HG03095 (cell line): ENCODE data around the gene PCBP3.
"Not testable (repeated sequence)": the region's sequence is repeated elsewhere in the genome, so short reads cannot be mapped to it uniquely, and the experiment has no call there.

Experiments
- ATAC-seq: cut with Tn5 transposase; IDR thresholded peaks from one replicate; pipeline ENCODE4 v1.9.1; 2021; ENCODE audit warnings: moderate library complexity; ENCODE audit not compliant: unreplicated experiment

Gene PCBP3

GRCh38 chr21:45836694-45837670 lies 193.5 kb downstream of the PCBP3 start:
- ATAC-seq: no peak

- no peak for ATAC-seq
Observed at GRCh38 chr21:45837936-45838335, 194.4 kb downstream of the PCBP3 start.

- ATAC-seq: no peak
Observed at GRCh38 chr21:45838634-45839033, 195.1 kb downstream of the PCBP3 start.

- no peak for ATAC-seq
Observed at GRCh38 chr21:45839274-45839673, 195.7 kb downstream of the PCBP3 start.

GRCh38 chr21:45841033-45841432 lies 197.5 kb downstream of the PCBP3 start:
- no peak for ATAC-seq

GRCh38 chr21:45843426-45843825 lies 199.9 kb downstream of the PCBP3 start:
- no peak for ATAC-seq

- ATAC-seq: no peak
Observed at GRCh38 chr21:45844181-45844580, 200.7 kb downstream of the PCBP3 start.

GRCh38 chr21:45845063-45845769 lies 201.7 kb downstream of the PCBP3 start:
- no peak for ATAC-seq

- ATAC-seq: no peak
Observed at GRCh38 chr21:45845770-45846090, 202.2 kb downstream of the PCBP3 start.

GRCh38 chr21:45846373-45847160 lies 203.0 kb downstream of the PCBP3 start:
- ATAC-seq: no peak

- no peak for ATAC-seq
Observed at GRCh38 chr21:45847870-45848269, 204.3 kb downstream of the PCBP3 start.

GRCh38 chr21:45848331-45848730 lies 204.8 kb downstream of the PCBP3 start:
- ATAC-seq: no peak

GRCh38 chr21:45848805-45849204 lies 205.3 kb downstream of the PCBP3 start:
- ATAC-seq: no peak

GRCh38 chr21:45849651-45850050 lies 206.1 kb downstream of the PCBP3 start:
- ATAC-seq: no peak

- ATAC-seq: no peak
Observed at GRCh38 chr21:45850181-45850580, 206.7 kb downstream of the PCBP3 start.

GRCh38 chr21:45852386-45852785 lies 208.9 kb downstream of the PCBP3 start:
- ATAC-seq: not testable (repeated sequence)

GRCh38 chr21:45852886-45853400 lies 209.4 kb downstream of the PCBP3 start:
- no peak for ATAC-seq

- ATAC-seq: no peak
Observed at GRCh38 chr21:45853703-45854342, 210.3 kb downstream of the PCBP3 start.

- no peak for ATAC-seq
Observed at GRCh38 chr21:45854690-45855247, 211.2 kb downstream of the PCBP3 start.

GRCh38 chr21:45855248-45855811 lies 211.8 kb downstream of the PCBP3 start:
- no peak for ATAC-seq
